KOPT-K1 (cell line): ENCODE results near the gene HNRNPA1L2.
"Not testable (repeated sequence)": the region's sequence is repeated elsewhere in the genome, so short reads cannot be mapped to it uniquely, and the experiment has no call there.

Experiments used
- H3K27ac ChIP-seq: fragments of 200-600 bp; sonication (generic); 2 replicates; pipeline ENCODE4 v1.5.1; 2016; ENCODE audit warnings: antibody characterized with exemption, mild to moderate bottlenecking, low read depth, low read length; ENCODE audit not compliant: poor library complexity, severe bottlenecking
- H3K36me3 ChIP-seq: fragments of 200-600 bp; sonication (generic); 2 replicates; pipeline ENCODE4 v1.5.1; 2017; ENCODE audit warnings: antibody characterized with exemption, mild to moderate bottlenecking, low read length, moderate library complexity; ENCODE audit not compliant: insufficient read depth
- H3K9me3 ChIP-seq: fragments of 200-600 bp; sonication (generic); 2 replicates; pipeline ENCODE4 v1.5.1; 2017; ENCODE audit warnings: antibody characterized with exemption, low read length, mild to moderate bottlenecking; ENCODE audit not compliant: insufficient read depth, poor library complexity, severe bottlenecking

The HNRNPA1L2 gene

GRCh38 chr13:52673465-52673864 is 31.2 kb downstream of the HNRNPA1L2 start:
- Histone ChIP-seq H3K27ac (no peak overlapping the region), H3K36me3 (peaks cover 91% of the 10 kb centered on the region), H3K9me3 (no peaks in the 10 kb centered on the region)

- Histone ChIP-seq H3K9me3 (no peaks in the 10 kb centered on the region), H3K27ac (no peak overlapping the region), H3K36me3 (peaks cover 93% of the 10 kb centered on the region)
These were observed 35.6 kb downstream of the HNRNPA1L2 start for GRCh38 chr13:52677823-52678222.

GRCh38 chr13:52685806-52686205 is 43.6 kb downstream of the HNRNPA1L2 start:
- peaks cover 78% of the 10 kb centered on the region for H3K36me3 ChIP-seq
- H3K27ac ChIP-seq, H3K9me3 ChIP-seq: not testable (repeated sequence)

GRCh38 chr13:52686376-52686775 is 44.1 kb downstream of the HNRNPA1L2 start:
- Histone ChIP-seq H3K9me3 (no peaks in the 10 kb centered on the region), H3K36me3 (peaks cover 73% of the 10 kb centered on the region), H3K27ac (no peak overlapping the region)
